Endothelial cell (in vitro differentiated cells): ENCODE results near the gene ERICH2. TPM values are rescaled to one million over a fixed set of nuclear protein-coding genes. Genes with fewer than 3 reads are reported as not detected.

ENCODE experiments used
- DNase-seq: peaks from one replicate; pipeline ENCODE4 v3.0.0; 2021; ENCODE audit warnings: low spot score
- H3K27ac Mint-ChIP-seq: one replicate; pipeline ENCODE4 v1.8.0; 2021; ENCODE audit warnings: mixed read lengths, inconsistent platforms; ENCODE audit not compliant: unreplicated experiment
- H3K27me3 Mint-ChIP-seq: one replicate; pipeline ENCODE4 v1.8.0; 2021; ENCODE audit warnings: mild to moderate bottlenecking, moderate library complexity, mixed read lengths, inconsistent platforms; ENCODE audit not compliant: unreplicated experiment
- H3K36me3 Mint-ChIP-seq: one replicate; pipeline ENCODE4 v1.8.0; 2021; ENCODE audit warnings: mild to moderate bottlenecking, low read depth, mixed read lengths, inconsistent platforms; ENCODE audit not compliant: unreplicated experiment
- H3K4me1 Mint-ChIP-seq: one replicate; pipeline ENCODE4 v1.8.0; 2021; ENCODE audit warnings: mild to moderate bottlenecking, mixed read lengths, inconsistent platforms; ENCODE audit not compliant: unreplicated experiment
- H3K4me3 Mint-ChIP-seq: one replicate; pipeline ENCODE4 v1.8.0; 2021; ENCODE audit warnings: mild to moderate bottlenecking, mixed read lengths, inconsistent platforms; ENCODE audit not compliant: unreplicated experiment
- H3K9me3 Mint-ChIP-seq: one replicate; pipeline ENCODE4 v1.8.0; 2021; ENCODE audit warnings: mixed read lengths, inconsistent platforms; ENCODE audit not compliant: unreplicated experiment
- total RNA-seq: library from RNA; stranded (reverse); fragmentation: NEBNext Ultra II Directional; extraction: Animal tissue kit (Norgen Biotek cat#: 25700); gene quantifications from one replicate; pipeline ENCODE4 v1.2.1, GENCODE V29; 2021; ENCODE audit not compliant: unreplicated experiment
- TF ChIP-seq, protein P1 (sequence below): fragments of 200-600 bp; sonication (generic); IDR thresholded peaks from one replicate; pipeline ENCODE4 v1.5.0; 2021; ENCODE audit warnings: antibody characterized with exemption; ENCODE audit not compliant: unreplicated experiment

Gene ERICH2
- total RNA-seq, 1 donor from 2014 or later = 1.6 TPM

DNA sequence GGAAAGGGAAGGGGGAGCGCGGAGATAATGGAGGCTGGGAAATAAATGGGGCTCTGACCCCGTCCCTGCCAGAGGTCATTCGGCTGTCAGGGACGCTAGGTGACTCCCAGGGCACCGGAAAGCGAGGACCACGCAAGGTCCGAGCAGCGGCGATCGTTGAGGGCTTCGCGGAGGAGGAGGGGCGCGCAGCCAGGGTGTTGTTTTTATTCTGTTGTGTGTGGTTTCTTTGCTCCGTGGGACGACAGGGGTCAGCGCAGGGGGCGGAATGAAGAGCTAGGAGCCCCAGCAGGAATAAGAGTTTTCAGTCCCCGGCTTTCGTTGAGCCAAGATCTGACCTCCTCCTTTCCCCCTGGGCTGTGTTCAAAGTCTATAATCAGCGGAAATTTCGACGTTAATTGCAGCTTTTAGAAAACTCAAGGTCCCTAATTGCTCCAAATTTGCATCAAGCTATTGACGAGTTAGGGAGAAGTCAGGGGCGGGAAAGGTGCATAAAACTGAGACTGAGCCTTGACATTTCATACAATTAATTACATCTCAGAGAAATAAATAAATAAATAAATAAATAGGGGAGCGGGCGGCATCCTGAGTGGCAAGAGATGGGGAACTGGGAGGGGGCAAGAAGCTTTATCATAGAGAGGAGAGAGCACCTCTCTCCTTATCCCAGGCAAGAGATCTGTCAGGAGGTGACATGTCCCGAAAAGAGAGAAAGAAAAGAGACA is 48.7 kb downstream of the ERICH2 start:
- DNase-seq = no peak
- no peaks in the 10 kb centered on the region for H3K9me3 Mint-ChIP-seq
- H3K4me1 Mint-ChIP-seq = peaks cover 60% of the 10 kb centered on the region
- H3K27me3 Mint-ChIP-seq = peaks cover 37% of the 10 kb centered on the region
- peaks cover 32% of the 10 kb centered on the region for H3K36me3 Mint-ChIP-seq
- TF ChIP-seq, protein P1, sequence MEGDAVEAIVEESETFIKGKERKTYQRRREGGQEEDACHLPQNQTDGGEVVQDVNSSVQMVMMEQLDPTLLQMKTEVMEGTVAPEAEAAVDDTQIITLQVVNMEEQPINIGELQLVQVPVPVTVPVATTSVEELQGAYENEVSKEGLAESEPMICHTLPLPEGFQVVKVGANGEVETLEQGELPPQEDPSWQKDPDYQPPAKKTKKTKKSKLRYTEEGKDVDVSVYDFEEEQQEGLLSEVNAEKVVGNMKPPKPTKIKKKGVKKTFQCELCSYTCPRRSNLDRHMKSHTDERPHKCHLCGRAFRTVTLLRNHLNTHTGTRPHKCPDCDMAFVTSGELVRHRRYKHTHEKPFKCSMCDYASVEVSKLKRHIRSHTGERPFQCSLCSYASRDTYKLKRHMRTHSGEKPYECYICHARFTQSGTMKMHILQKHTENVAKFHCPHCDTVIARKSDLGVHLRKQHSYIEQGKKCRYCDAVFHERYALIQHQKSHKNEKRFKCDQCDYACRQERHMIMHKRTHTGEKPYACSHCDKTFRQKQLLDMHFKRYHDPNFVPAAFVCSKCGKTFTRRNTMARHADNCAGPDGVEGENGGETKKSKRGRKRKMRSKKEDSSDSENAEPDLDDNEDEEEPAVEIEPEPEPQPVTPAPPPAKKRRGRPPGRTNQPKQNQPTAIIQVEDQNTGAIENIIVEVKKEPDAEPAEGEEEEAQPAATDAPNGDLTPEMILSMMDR = no peak
- H3K4me3 Mint-ChIP-seq = peak overlapping the region; percentile 97
- no peak overlapping the region for H3K27ac Mint-ChIP-seq

DNA sequence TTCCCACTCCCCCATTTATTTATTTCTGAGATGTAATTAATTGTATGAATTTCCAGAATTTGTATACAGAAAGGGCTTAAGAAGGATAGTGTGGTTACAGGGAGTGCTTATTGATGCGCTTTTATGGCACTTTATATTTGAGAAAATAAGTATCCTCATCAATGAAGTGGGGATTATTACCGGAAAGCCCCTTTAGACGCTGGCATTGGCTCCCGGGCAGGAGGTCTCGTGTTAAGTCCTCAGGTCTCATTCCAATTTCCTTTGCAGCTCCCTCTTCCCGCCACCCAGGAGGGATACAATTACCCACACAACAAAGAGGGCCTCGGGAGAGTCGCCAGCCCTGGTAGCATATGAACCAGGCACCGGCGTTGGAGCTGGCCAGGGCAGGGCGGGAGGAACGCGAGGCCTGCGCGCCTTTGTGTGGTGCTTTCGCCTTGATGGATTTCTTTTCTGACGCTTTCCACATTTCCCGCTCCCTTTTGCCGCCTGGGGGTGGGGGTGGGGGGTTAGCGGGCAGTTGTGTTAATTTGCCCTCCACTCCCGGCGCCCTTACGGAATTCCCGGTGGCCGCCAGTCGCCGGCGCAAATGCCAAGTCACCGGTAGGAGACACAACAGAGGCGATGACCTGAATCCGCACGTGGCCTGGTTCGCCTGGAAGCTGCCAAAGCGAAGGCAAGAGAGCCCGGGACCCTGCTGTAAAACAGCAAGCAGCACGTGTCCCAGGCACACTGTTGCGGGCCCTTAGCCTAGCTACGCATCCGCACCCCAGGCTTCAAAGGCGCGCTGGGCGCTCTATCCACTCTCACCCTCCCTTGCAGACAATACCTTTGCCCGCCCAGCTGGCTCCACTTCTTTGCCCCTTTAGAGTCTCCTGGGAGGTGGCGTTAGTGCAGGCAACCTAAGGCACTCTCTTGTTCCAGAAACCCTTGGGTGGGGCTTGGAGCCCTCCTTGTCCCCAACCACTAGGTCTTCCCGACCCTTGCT is 49.8 kb downstream of the ERICH2 start:
- Mint-ChIP-seq H3K4me3 (peak overlapping the region; percentile 97), H3K4me1 (peaks cover 52% of the 10 kb centered on the region), H3K36me3 (peaks cover 41% of the 10 kb centered on the region), H3K27ac (no peak overlapping the region), H3K9me3 (no peaks in the 10 kb centered on the region), H3K27me3 (peaks cover 42% of the 10 kb centered on the region)
- no peak for DNase-seq
- TF ChIP-seq, protein P1 = no peak

DNA sequence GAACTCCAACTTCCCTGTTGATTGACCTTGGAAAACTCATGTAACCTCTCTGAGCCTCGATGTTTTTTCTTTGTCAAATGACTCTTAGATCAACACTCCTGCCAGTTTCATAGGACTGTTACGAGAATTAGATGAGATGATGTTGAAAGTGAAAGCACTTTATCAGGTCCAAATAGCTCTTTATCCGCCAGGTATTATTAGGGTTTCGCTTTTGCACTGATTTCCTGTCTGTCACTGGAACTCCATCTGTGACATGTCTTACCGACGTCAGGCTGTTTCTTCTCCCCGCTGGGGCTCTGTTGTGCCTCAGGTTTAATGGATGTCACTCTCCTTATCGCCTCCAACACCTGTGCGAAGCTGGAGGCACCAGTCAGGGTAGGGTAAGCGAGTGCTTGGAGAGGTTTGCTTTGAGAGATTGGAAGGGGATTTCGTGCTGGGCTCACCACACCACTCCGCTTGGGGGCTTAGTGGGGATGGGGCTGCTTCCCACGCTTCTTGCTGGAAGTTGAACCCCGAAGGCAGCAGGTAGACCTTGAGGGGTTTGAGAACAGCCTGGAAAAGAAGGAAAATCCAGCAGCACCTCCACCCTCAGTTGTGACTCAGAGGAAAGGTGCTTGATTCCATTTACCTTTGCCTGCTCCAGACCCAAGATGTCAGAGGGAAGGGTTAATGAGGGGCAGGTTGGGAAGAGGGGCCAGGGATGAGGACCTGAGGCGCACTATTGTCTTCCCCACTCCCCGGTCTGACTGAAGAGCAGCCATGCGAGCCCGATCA is 50.8 kb downstream of the ERICH2 start:
- Mint-ChIP-seq H3K27me3 (peaks cover 38% of the 10 kb centered on the region), H3K27ac (no peak overlapping the region), H3K9me3 (no peaks in the 10 kb centered on the region), H3K4me3 (peak overlapping the region; percentile 81), H3K4me1 (peaks cover 48% of the 10 kb centered on the region), H3K36me3 (peaks cover 47% of the 10 kb centered on the region)
- DNase-seq = no peak
- TF ChIP-seq, protein P1 = no peak

DNA sequence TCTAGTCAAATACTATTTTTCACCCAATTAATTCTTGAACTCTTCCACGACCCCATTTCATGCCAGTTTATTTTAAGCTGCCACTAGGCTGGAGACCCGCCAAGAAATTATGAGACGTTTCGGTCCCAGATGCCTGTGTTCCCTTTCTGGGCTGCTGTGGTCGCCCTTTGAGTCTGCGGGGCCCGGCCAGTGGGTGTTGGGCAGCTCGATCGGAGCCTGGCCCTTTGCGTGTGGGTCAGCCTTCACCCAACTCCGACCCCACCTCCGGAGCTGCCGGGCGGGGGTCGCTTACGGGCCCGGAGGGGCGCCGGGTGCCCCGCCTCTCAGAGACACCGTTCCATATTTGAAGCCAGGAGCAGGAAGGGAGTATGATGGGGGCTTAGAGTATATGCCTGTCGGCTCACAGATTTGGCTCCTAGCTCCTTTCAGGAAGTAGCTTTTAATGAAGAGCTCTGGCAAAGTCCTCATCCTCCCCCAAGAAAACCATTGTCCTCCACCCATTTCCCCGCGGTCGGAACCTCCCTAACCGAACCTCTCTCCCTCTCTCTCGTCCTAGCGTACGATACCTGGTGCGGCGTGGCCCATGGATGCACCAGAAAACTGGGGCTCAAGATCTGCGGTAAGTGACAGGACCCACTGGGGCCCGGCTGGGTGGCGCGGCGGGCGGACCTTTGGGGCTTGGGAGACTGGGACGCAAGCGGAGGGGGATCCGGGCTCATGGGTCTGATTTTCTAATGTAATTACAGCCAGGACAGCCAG is 51.5 kb downstream of the ERICH2 start:
- Mint-ChIP-seq H3K4me3 (peak overlapping the region; percentile 81), H3K36me3 (peaks cover 50% of the 10 kb centered on the region), H3K27ac (peak overlapping the region; percentile 67), H3K9me3 (no peaks in the 10 kb centered on the region), H3K4me1 (peaks cover 48% of the 10 kb centered on the region), H3K27me3 (peaks cover 41% of the 10 kb centered on the region)
- TF ChIP-seq, protein P1 = no peak
- no peak for DNase-seq
